ENCODE data around the gene RHOXF2.
"Not testable (repeated sequence)": the region's sequence is repeated elsewhere in the genome, so short reads cannot be mapped to it uniquely, and the experiment has no call there.

The RHOXF2 gene

GRCh38 chrX:120158313-120158712 is at the start of gene RHOXF2:
Gene RHOXF2 (plus strand): TSS chrX:120158613. CDS start chrX:120158751, 138 bp downstream.
- not testable (repeated sequence) for DNase-seq

- DNase-seq = no peak
These were observed 49.0 kb upstream of the RHOXF2 start for GRCh38 chrX:120109378-120109777.

DNA sequence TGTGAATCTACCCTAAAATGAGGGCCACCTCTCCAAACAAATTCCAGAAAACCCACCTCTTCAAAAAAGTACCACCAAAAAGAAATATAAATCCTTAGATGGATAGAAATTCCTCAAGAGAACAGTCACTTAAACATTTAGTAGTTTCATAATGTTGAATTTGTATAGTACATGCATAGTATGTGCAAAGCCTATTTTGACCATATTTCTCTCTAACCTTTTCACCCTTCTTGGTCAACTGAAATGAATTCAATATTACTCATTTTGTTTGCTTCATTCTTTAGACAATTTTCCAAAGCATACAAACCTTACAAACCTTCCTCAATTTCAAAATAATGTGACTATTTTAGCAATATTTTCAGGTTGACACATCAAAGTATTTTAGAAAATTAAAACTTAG is 46.8 kb upstream of the RHOXF2 start:
- DNase-seq = no peak

GRCh38 chrX:120115438-120115963 is 42.9 kb upstream of the RHOXF2 start, which contains the start of gene RHOXF1:
Gene RHOXF1 (minus strand): TSS chrX:120115913. CDS start chrX:120115862, 51 bp downstream.
- DNase-seq = no peak

DNA sequence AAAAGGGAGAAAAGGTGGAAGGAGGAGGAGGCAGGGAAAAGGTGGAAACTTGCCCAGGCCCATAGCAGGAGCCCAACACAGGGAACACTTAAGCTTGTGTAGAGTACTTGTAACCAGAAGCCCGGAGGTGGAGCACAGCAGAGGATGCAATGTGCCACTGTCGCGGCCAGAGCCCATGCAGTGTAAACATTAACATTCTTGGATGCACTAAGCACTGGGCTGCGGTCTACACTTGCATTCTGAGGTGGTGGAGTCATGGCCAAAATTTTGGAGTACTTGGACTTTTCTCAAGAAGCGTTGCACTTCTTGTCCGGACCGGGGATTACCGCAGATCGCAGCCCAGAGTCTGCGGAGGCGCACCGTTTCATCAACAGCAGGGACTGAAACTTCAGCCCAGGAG is 38.2 kb upstream of the RHOXF2 start:
- no peak for DNase-seq

DNA sequence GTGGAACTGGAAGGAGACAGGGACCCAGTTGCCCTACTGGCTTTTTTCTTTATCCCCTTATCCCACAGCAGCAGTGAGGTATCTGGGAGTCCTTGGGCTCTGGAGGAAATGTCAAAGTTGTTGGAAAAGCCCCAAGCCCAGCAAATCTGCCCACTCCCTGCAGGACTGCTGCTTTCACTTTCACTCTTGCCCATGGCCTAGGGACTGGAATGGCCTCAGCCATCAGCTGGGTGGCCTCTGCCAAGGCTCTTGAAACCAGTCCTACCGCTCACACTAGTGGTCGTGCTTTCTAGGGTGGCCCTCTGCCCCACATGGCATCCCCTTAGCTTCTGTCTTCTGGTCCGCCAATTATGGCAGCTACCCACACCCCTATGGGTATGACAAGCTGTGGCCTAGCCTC is 33.0 kb upstream of the RHOXF2 start:
- DNase-seq = no peak

- DNase-seq = not testable (repeated sequence)
These were observed 30.0 kb upstream of the RHOXF2 start for GRCh38 chrX:120128306-120128846.

GRCh38 chrX:120136128-120136527 is 22.3 kb upstream of the RHOXF2 start:
- DNase-seq = no peak

DNA sequence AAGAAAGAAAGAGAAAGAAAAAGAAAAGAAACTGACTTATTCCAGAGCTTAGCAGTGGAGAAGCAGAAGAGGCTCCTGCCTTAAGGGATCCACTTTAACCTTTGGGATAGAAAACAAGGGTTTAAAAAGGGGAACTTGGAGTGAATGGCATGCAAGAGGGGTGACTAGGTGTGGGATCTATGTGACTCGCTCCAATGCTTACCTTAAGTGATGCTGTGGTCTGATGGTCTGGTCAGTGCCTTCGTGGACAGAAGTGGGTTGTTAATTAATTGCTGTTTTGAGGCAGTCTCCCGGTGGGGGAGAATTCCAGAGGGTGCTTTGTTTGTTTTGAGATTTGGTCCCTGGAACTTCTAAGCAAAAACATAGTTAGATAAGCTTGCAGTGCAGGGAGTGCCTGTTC is 21.6 kb upstream of the RHOXF2 start:
- no peak for DNase-seq

GRCh38 chrX:120137439-120137838 is 21.0 kb upstream of the RHOXF2 start:
- DNase-seq = no peak

DNA sequence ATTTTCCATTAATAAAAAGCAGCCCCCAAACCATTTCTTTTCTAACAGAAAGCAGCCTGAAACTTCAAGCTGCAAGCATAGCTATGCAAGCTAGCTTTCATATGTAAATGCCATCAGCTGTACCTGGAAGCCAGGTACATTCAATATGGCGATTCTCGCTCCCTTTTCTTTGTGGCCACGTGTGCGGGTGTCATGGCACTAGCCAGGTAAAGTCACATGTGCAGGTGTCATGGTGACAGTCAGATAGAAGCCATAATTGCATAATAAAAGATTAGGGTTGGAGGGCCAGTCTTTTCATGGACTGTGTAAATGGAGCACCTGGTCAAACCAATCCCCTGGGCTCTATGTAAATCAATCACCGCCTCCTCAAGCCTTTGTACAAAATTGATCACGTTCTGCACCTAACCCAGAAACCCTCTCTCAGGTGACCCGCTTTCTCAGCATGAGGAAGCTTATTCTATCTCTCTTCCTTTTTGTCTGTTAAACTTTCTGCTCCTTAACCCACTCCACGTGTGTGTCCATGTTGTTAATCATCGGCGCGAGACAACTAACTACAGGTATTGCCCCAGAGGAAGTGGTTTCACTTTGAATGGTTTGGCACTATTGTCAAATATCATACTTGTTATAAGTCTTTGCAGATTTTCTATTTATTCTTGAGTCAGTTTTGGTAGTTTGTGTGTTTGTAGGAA is 18.0 kb upstream of the RHOXF2 start:
- no peak for DNase-seq

DNA sequence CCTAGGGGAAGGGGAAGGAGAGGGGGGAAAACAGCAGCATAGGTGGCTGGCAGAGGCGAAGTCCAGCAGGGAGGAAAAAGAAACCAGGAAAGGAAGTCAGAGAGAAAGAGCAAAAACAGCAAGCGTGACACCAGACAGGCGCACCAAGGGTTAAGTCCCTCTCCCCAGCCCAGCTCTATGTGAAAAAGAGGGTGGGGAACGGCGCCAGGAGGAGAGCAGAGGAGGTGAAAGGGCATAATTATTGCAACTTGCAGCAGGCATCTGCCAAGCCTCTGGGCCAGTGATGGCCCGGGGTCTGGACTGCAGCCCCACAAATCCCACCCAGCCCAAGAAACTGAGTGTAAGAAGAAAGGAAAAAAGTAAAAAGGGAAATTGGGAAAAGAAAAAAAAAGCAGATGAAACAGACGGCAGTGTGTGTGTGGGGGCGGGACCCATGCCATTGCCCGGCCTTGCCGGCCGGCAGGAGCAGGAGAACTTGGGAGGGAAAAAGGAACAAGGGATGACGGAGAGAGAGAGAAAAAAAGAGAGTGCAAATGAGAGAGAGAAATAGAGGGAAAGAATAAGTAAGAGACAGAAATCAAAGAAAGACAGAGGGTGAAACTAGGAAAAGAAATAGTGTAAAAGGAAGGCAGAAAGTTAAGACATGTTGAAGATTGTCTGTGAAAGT is 14.1 kb upstream of the RHOXF2 start:
- no peak for DNase-seq

GRCh38 chrX:120145295-120145925 is 13.0 kb upstream of the RHOXF2 start:
- DNase-seq = no peak

DNA sequence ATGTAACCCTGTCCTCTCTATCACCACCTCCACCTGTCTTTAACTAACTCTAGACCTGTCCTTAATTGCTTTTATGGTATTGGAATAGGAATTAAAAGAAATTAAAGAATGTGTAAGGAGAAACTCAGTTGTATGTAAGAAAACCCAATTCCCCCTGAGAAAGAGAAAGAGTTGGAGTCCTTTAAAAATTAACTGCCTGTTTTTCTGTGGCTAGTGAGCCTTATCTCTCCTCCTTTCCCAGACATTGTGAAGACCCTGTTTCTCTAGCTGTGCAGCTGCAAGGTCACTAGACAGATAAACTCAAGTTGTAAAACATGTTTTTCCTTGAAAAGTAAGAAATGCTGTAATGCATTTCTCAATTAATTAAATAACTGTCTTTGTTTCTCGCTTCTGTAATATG is 12.1 kb upstream of the RHOXF2 start:
- DNase-seq = not testable (repeated sequence)

GRCh38 chrX:120147537-120147936 is 10.9 kb upstream of the RHOXF2 start:
- no peak for DNase-seq

GRCh38 chrX:120150109-120150744 is 8.2 kb upstream of the RHOXF2 start:
- not testable (repeated sequence) for DNase-seq

DNA sequence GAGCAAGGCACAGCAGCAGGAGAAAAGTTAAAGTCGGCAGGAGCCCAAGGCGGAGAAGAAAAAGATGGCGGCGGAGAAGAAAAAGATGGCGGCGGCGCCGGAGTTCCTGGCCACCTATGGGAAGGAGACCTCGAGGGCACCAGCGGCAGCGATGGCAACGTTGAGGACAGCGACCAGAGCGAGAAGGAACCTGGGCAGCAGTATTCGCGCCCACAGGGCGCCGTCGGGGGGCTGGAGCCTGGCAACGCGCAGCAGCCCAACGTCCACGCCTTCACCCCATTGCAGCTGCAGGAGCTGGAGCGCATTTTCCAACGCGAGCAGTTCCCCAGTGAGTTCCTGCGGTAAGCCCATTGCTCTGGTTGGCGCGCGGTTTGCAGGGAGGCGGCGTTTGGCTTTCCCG is 673 bp downstream of the RHOXF2 start:
- DNase-seq = not testable (repeated sequence)

- DNase-seq = not testable (repeated sequence)
These were observed 34.8 kb downstream of the RHOXF2 start for GRCh38 chrX:120193254-120193653.

DNA sequence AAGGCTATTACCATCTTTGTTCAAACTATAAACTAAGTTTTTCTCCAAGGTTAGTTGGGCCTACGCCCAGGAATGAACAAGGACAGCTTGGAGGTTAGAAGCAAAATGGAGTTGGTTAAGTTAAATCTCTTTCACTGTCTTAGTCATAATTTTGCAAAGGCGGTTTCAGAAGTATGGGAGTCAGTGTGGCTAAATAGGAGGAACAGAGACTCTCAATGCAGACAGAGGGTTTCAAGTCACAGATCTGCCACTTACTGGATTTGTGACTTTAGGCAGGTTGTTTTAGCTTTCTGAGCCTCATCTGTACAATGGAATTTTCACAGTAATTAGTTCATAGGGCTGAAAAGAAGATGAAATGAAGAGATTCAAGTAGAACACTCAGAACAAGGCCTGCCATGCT is 35.3 kb downstream of the RHOXF2 start:
- DNase-seq = not testable (repeated sequence)

- not testable (repeated sequence) for DNase-seq
These were observed 37.4 kb downstream of the RHOXF2 start for GRCh38 chrX:120195786-120196185.

DNA sequence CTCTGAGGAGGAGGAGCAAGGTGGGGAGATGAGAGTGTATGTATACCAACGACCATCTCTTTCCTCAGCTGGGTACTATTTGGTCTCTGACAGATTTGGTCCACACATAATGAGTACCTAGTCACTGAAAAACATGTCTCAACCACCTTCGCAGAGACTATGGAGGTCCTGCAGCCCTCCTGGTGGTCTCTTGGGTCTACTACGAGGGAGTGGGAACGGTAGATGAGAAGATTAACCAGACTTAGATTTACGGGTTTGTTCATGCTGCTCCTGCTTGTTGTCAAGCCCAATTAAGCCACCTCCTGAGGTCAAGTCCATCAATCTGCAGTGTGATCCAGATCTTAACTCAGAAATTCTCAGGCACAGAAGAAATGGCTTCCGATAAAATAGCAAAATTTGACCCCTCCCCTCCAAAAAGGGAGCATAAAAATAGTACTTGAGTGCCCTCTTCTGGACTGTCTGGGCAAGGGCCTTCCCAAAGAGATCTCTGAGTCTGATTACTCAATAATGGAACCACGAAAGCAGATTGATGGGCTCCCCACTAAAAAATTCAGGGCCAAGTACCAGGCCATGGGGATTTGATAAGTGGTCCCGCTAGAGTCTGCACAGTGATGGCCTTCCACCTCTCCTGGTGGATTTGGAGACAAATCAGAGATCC is 38.3 kb downstream of the RHOXF2 start:
- DNase-seq = not testable (repeated sequence)

GRCh38 chrX:120200851-120201250 is 42.4 kb downstream of the RHOXF2 start:
- DNase-seq = no peak

Measured in NCI-H345 (cell line).